Endodermal cell (in vitro differentiated cells): ENCODE results near the gene OPN1SW. TPM values are rescaled to one million over a fixed set of nuclear protein-coding genes. Genes with fewer than 3 reads are reported as not detected.

Experiments
- DNase-seq: peaks from one replicate; pipeline ENCODE4 v3.0.0-alpha.2; 2017
- H3K27ac ChIP-seq: 2 replicates; pipeline ENCODE4 v1.5.1; 2013; ENCODE audit warnings: mild to moderate bottlenecking, low read depth, low read length, moderate library complexity
- H3K27me3 ChIP-seq: 2 replicates; pipeline ENCODE4 v1.6.1; 2013; ENCODE audit warnings: mild to moderate bottlenecking, low read length, moderate library complexity; ENCODE audit not compliant: insufficient read depth, control insufficient read depth, poor library complexity, severe bottlenecking
- H3K36me3 ChIP-seq: 2 replicates; pipeline ENCODE4 v1.7.0; 2013; ENCODE audit warnings: mild to moderate bottlenecking, low read length, moderate library complexity; ENCODE audit not compliant: control insufficient read depth, insufficient read depth
- H3K4me1 ChIP-seq: one replicate; pipeline ENCODE4 v1.7.0; 2013; ENCODE audit warnings: low read length; ENCODE audit not compliant: control insufficient read depth, insufficient read depth
- H3K4me3 ChIP-seq: 2 replicates; pipeline ENCODE4 v1.5.1; 2013; ENCODE audit warnings: mild to moderate bottlenecking, low read length, moderate library complexity
- H3K9ac ChIP-seq: 2 replicates; pipeline ENCODE4 v1.6.1; 2013; ENCODE audit warnings: mild to moderate bottlenecking, low read length, moderate library complexity; ENCODE audit not compliant: poor library complexity, severe bottlenecking; ENCODE audit errors: extremely low read depth
- H3K9me3 ChIP-seq: 2 replicates; pipeline ENCODE4 v1.6.1; 2013; ENCODE audit warnings: mild to moderate bottlenecking, low read length, moderate library complexity; ENCODE audit not compliant: control insufficient read depth
- H3K27ac Mint-ChIP-seq: 2 replicates; pipeline ENCODE4 v1.8.0; 2020; ENCODE audit warnings: mixed read lengths
- H3K27me3 Mint-ChIP-seq: 2 replicates; pipeline ENCODE4 v1.8.0; 2021; ENCODE audit warnings: mild to moderate bottlenecking, mixed read lengths; ENCODE audit not compliant: insufficient read depth
- H3K36me3 Mint-ChIP-seq: 2 replicates; pipeline ENCODE4 v1.8.0; 2020; ENCODE audit warnings: low read depth, mixed read lengths
- H3K4me1 Mint-ChIP-seq: 2 replicates; pipeline ENCODE4 v1.8.0; 2020; ENCODE audit warnings: mixed read lengths
- H3K4me3 Mint-ChIP-seq: 2 replicates; pipeline ENCODE4 v1.8.0; 2020; ENCODE audit warnings: mild to moderate bottlenecking, moderate library complexity, mixed read lengths
- H3K9me3 Mint-ChIP-seq: 2 replicates; pipeline ENCODE4 v1.8.0; 2020; ENCODE audit warnings: mild to moderate bottlenecking, mixed read lengths
- WGBS, 2 experiments: methylation state at CpG; one replicate each; pipeline versions ENCODE4 v1.1.5 to v1.1.7; 2013; ENCODE audit warnings: missing lambda C conversion rate in 2 of 2, mixed read lengths in 1 of 2; ENCODE audit not compliant: insufficient coverage in 1 of 2, insufficient read length in 1 of 2; 5-methylcytosine and 5-hydroxymethylcytosine counted together
- total RNA-seq, 2 donors: library from RNA; stranded (reverse); fragmentation: NEBNext Ultra II Directional in 1 of 2; extraction: Animal tissue kit (Norgen Biotek cat#: 25700) in 1 of 2; gene quantifications; 2 replicates in 1 of 2; 3 replicates in 1 of 2; pipeline ENCODE4 v1.2.1, GENCODE V29; 2021
- TF ChIP-seq, protein P1 (sequence below): fragments of 200-600 bp; sonication (generic); conservative IDR thresholded peaks from 2 replicates; pipeline ENCODE4 v1.5.0; 2021; ENCODE audit warnings: antibody characterized with exemption, mild to moderate bottlenecking

OPN1SW gene
- total RNA-seq, 2 donors from 2014 or later = not detected

DNA sequence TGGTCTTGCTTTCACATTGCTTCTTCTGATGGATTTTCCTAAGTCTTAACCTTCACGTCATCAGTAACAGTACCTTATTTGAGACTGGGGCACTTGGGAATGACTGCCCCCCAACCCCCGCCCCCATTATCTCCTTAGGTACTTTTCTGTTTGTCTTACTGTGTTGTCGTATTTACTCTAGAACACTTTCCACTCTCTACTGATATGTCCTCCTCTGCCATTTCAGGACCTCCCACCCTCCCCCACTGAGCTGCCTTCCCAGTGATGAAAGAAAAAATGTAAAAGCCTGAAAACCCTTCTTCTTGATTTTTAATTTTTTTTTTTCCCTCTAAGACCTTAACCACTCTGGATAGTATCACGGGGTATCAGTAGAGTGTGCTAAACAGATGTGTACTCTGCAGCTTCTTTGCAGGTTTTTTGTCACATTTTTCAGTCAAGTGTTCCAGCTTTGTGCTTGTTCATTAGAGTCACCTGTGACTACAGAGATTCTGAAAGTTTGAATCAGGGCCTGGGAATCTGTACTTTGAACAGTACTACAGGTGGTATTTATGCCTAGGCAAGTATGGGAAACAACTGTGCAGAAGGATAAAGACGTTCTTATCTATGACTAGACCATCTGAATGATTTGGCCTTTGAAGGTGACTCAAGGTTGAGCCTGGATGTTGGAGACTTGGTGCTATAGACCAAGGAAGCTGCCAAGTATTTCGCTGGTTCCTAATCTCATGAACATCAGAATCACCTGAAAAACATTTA, 28.1 kb downstream of the OPN1SW start:
- Mint-ChIP-seq H3K4me3 (no peak overlapping the region), H3K36me3 (peaks cover 54% of the 10 kb centered on the region)

DNA sequence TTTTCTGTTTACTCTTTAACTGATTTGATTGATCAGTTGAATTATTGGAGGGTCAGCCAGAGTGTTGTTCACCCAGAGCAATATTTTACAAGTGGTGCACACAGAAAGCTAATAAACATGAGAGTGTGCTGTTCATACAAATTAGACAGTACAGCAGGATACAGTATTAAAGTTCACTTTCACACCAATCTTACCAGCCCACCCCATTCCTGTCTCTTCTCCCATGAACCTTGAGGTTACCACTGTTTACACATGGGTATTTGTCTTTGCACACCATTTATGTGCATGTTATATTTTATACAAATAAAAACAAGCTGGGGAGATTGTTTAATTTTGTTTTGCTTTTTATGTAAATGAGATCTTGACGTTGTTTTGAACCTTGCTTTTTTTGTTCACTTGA, 29.9 kb downstream of the OPN1SW start:
- no peak overlapping the region for H3K27ac Mint-ChIP-seq
- DNase-seq = no peak
- Histone ChIP-seq H3K27ac (no peak overlapping the region), H3K4me3 (no peak overlapping the region), H3K9ac (no peak overlapping the region), H3K4me1 (no peaks in the 10 kb centered on the region), H3K9me3 (no peaks in the 10 kb centered on the region), H3K36me3 (peaks cover 46% of the 10 kb centered on the region), H3K27me3 (no peaks in the 10 kb centered on the region)
- H3K4me1 Mint-ChIP-seq = peaks cover 16% of the 10 kb centered on the region
- H3K9me3 Mint-ChIP-seq = no peaks in the 10 kb centered on the region
- H3K36me3 Mint-ChIP-seq = peaks cover 48% of the 10 kb centered on the region
- WGBS, 2 experiments = 93% methylated on average over 1 of the region's 1 CpG; no CpG with 5 or more reads in 1 of the 2 experiments
- H3K4me3 Mint-ChIP-seq = no peak overlapping the region
- H3K27me3 Mint-ChIP-seq = no peaks in the 10 kb centered on the region
- TF ChIP-seq, protein P1, sequence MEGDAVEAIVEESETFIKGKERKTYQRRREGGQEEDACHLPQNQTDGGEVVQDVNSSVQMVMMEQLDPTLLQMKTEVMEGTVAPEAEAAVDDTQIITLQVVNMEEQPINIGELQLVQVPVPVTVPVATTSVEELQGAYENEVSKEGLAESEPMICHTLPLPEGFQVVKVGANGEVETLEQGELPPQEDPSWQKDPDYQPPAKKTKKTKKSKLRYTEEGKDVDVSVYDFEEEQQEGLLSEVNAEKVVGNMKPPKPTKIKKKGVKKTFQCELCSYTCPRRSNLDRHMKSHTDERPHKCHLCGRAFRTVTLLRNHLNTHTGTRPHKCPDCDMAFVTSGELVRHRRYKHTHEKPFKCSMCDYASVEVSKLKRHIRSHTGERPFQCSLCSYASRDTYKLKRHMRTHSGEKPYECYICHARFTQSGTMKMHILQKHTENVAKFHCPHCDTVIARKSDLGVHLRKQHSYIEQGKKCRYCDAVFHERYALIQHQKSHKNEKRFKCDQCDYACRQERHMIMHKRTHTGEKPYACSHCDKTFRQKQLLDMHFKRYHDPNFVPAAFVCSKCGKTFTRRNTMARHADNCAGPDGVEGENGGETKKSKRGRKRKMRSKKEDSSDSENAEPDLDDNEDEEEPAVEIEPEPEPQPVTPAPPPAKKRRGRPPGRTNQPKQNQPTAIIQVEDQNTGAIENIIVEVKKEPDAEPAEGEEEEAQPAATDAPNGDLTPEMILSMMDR = no peak

More for the DNA sequence above, 28.1 kb downstream of the OPN1SW start:
- H3K9me3 ChIP-seq = no peaks in the 10 kb centered on the region
- H3K4me3 ChIP-seq = peak overlapping the region; percentile 5
- DNase-seq = no peak
- no peaks in the 10 kb centered on the region for H3K9me3 Mint-ChIP-seq
- TF ChIP-seq, protein P1 = no peak
- H3K27me3 ChIP-seq = no peaks in the 10 kb centered on the region
- no peaks in the 10 kb centered on the region for H3K4me1 ChIP-seq
- H3K27me3 Mint-ChIP-seq = no peaks in the 10 kb centered on the region
- H3K27ac ChIP-seq = no peak overlapping the region
- no peak overlapping the region for H3K27ac Mint-ChIP-seq
- WGBS, 2 experiments = 91 to 94% methylated on average over 4 to 6 of the region's 6 CpGs
- H3K4me1 Mint-ChIP-seq = peaks cover 15% of the 10 kb centered on the region
- peaks cover 63% of the 10 kb centered on the region for H3K36me3 ChIP-seq
- H3K9ac ChIP-seq = no peak overlapping the region

DNA sequence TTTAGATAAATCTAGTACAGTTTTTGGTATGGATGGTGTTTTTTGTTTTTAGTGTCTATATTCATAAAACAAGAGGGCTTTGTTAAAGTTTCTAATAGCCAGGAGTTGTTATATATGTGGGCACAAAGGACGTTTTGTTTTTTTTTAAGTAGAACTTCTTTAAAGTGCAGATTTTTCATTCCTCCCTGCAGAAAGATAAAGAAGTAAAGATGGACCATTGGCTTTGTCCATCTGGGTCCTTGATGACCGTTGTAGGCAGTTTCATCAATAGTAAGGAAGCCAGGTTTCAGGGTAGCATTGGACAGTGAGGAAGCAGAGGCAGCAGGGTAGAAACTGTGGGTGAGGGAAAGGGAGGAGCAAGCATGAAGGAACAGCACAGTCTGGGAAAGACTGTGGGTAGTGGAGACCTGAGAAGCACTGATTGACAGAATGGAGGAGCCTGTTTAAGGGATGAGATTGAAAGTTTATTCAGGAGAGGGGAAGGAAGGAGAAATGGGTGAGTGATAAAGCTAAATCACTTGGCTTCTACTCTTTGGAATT, 31.2 kb downstream of the OPN1SW start:
- Mint-ChIP-seq H3K4me1 (peaks cover 20% of the 10 kb centered on the region), H3K4me3 (no peak overlapping the region), H3K27me3 (no peaks in the 10 kb centered on the region), H3K36me3 (peaks cover 37% of the 10 kb centered on the region), H3K27ac (no peak overlapping the region), H3K9me3 (no peaks in the 10 kb centered on the region)
- 86 to 100% methylated on average over 1 to 2 of the region's 2 CpGs for WGBS, 2 experiments
- H3K9ac ChIP-seq = no peak overlapping the region
- DNase-seq = no peak
- no peaks in the 10 kb centered on the region for H3K9me3 ChIP-seq
- peaks cover 33% of the 10 kb centered on the region for H3K36me3 ChIP-seq
- H3K27ac ChIP-seq = no peak overlapping the region
- TF ChIP-seq, protein P1 = no peak
- no peak overlapping the region for H3K4me3 ChIP-seq
- H3K27me3 ChIP-seq = no peaks in the 10 kb centered on the region
- no peaks in the 10 kb centered on the region for H3K4me1 ChIP-seq
